G401 (cell line): ENCODE measurements around the gene CDAN1. TPM values are rescaled to one million over a fixed set of nuclear protein-coding genes. Genes with fewer than 3 reads are reported as not detected.
A peak's percentile ranks its signal among the peaks of the same experiment; 100 is the strongest.
"Not testable (repeated sequence)": the region's sequence is repeated elsewhere in the genome, so short reads cannot be mapped to it uniquely, and the experiment has no call there.

Experiments
- DNase-seq: peaks from one replicate; pipeline ENCODE4 v3.0.0-alpha.2; 2015; ENCODE audit warnings: low spot score
- in situ Hi-C: cut with HindIII; loops from 2 replicates; pipeline ENCODE4 v1.10.0; 2016; ENCODE audit warnings: low sequenced_read_pairs, mixed read lengths
- total RNA-seq: library from RNA; depleted of rRNA; stranded (reverse); fragments of >200 nt; shearing (Covaris generic); gene quantifications from 2 replicates; pipeline ENCODE4 v1.2.3, GENCODE V29; 2014; rRNA removed

CDAN1 gene, protein sequence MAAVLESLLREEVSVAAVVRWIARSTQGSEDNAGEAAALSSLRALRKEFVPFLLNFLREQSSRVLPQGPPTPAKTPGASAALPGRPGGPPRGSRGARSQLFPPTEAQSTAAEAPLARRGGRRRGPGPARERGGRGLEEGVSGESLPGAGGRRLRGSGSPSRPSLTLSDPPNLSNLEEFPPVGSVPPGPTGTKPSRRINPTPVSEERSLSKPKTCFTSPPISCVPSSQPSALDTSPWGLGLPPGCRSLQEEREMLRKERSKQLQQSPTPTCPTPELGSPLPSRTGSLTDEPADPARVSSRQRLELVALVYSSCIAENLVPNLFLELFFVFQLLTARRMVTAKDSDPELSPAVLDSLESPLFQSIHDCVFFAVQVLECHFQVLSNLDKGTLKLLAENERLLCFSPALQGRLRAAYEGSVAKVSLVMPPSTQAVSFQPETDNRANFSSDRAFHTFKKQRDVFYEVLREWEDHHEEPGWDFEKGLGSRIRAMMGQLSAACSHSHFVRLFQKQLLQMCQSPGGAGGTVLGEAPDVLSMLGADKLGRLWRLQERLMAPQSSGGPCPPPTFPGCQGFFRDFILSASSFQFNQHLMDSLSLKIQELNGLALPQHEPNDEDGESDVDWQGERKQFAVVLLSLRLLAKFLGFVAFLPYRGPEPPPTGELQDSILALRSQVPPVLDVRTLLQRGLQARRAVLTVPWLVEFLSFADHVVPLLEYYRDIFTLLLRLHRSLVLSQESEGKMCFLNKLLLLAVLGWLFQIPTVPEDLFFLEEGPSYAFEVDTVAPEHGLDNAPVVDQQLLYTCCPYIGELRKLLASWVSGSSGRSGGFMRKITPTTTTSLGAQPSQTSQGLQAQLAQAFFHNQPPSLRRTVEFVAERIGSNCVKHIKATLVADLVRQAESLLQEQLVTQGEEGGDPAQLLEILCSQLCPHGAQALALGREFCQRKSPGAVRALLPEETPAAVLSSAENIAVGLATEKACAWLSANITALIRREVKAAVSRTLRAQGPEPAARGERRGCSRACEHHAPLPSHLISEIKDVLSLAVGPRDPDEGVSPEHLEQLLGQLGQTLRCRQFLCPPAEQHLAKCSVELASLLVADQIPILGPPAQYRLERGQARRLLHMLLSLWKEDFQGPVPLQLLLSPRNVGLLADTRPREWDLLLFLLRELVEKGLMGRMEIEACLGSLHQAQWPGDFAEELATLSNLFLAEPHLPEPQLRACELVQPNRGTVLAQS
- 12.6 and 17.7 TPM in 2 replicates for total RNA-seq

DNA sequence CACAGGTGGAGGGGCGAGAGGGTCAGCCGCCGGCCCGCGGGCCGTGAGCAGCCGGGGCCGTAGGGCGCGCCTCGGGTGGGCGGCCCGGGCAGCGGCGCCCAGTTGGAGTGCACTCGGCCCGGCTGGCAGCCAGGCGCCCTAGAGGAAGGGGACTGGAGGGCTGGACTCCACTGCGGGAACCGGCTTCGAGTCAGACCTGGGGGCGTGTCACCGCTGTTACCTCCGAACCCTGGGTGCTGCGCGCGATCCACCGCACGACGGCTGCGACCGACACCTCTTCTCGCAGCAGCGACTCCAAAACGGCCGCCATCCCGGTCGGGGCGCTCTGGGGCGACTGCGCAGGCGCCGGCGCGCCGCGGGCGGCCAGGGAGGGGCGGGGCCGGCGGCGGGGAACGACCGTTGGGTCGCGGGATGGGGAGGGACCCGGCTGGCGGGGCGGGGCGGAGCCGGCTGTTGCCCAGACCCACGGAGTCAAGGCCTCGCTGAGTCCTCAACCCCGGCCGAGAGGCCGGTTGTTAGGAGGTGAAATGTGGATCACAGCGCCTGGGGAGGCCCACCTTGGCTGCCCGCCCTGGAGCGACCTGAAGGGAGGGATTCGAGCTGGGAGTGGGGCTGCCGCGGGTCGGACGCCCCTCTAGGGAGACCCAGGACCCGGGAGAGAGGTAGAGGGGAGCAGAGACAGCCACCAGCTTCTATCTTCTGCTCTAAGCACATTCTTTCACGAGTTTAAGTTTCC, at the start of gene CDAN1:
CDAN1 (minus strand) TSS at position 336 of the 736 bp plus-strand sequence; CDS start at position 310, 26 bp downstream.
- in situ Hi-C loops = no loop called here

GRCh38 chr15:42785569-42785968, 48.6 kb upstream of the CDAN1 start:
- in situ Hi-C loops = no loop called here
- DNase-seq = no peak

More for the DNA sequence above, at the start of gene CDAN1:
- DNase-seq = peak; percentile 79

DNA sequence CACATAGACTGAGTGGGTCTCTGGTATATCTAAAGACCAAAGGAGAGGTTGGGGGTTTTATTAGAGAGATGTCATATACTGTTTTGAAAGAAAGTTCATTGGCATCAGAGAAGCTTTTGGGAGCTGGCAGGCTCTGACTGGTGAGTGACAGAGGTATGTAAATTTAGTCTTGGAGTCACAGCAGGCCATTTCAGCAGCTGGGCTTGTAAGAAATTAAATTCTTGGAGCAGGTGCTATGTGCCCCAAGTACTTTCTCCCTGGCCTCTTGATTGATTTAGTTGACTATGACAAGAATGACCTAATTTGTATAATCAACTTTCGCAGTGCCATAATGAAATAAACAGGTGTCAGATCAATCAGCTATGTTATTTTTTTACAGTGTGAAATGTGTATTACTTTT, 47.8 kb upstream of the CDAN1 start:
- DNase-seq = no peak
- in situ Hi-C loops = no loop called here

- no peak for DNase-seq
- in situ Hi-C loops = no loop called here
Observed at GRCh38 chr15:42782716-42783115, 45.8 kb upstream of the CDAN1 start.

DNA sequence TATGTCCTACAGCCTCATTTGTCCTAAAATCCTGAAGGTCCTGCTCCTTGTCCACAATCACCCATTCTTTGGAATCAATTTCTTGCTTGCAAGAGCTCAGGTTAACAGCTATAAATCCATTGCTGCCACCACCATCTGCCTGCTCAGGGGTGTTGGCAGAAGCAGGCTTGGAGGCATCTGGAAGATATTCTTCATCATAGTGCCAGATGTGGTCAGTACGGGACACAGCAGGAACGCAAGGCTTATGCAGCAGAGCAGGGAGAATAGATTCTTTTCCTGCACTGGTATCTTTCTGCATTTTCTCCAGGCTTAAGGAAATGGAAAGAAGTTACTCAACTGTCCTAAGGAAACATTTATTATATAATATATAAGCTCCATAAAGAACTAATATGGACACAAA, 38.5 kb upstream of the CDAN1 start:
- DNase-seq = no peak
- in situ Hi-C loops = no loop called here

GRCh38 chr15:42772901-42773300, 36.0 kb upstream of the CDAN1 start:
- DNase-seq = no peak
- in situ Hi-C loops = no loop called here

DNA sequence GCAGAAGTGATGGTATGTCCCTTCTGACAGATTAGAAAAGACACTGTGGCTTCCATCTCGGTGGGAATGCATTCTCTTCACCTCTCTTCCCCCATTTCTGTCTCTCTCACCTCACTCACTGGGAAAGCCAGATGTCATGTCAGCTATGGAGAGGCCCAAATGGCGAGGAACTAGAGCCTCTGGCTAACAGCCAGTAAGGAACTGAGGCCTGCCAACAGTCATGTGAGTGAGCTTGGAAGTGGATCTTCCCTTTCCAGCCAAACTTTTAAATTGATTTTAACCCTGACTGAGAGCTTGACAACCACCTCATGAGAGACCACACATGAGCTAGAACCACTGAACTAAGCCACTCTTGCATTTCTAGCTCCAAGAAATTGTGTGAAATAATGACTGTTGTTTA, 35.2 kb upstream of the CDAN1 start:
- in situ Hi-C loops = no loop called here
- peak; percentile 47 for DNase-seq

DNA sequence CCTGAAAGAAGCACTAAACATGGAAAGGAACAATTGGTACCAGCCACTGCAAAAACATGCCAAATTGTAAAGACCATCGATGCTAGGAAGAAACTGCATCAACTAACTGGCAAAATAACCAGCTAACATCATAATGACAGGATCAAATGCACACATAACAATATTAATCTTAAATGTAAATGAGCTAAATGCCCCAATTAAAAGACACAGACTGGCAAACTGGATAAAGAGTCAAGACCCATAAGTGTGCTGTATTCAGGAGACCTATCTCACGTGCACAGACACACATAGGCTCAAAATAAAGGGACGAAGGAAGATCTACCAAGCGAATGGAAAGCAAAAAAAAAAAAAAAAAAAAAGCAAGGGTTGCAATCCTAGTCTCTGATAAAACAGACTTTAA, 29.2 kb upstream of the CDAN1 start:
- in situ Hi-C loops, DNase-seq: not testable (repeated sequence)

GRCh38 chr15:42764154-42764731, 27.3 kb upstream of the CDAN1 start:
- in situ Hi-C loops = not testable (repeated sequence)
- DNase-seq = peak; percentile 38

DNA sequence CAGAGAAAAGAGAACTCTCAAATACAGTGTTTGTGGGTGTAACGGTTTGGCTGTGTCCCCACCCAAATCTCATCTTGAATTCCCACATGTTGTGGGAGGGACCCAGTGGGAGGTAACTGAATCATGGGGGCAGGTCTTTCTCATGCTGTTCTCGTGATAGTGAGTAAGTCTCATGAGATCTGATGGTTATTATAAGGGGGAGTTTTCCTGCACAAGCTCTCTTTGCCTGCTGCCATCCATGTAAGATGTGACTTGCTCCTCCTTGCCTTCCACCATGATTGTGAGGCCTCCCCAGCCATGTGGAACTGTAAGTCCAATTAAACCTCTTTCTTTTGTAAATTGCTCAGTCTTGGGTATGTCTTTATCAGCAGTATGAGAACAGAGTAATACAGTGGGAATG, 24.9 kb upstream of the CDAN1 start:
- DNase-seq, in situ Hi-C loops: not testable (repeated sequence)

- no peak for DNase-seq
- in situ Hi-C loops = no loop called here
Observed at GRCh38 chr15:42760759-42761158, 23.8 kb upstream of the CDAN1 start.

GRCh38 chr15:42759093-42759492, 22.2 kb upstream of the CDAN1 start:
- no peak for DNase-seq

DNA sequence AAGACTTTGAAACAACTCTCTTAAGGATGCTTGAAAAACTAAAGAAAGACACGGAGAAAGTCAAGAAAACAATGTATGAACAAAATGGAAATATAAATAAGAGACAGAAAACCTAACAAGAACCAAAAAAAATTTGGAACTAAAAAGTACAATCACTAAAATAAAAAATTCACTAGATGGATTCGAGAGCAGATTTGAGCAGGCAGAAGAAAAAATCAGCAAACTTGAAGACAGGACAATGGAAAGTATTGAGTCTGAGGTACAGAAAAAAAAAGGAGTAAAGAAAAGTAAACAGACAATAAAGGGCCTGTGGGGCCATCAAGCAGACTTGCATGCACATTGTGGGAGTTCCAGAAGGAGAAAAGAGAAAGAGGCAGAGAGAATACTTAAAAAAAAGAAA, 13.4 kb upstream of the CDAN1 start:
- no peak for DNase-seq
- in situ Hi-C loops = no loop called here

More at GRCh38 chr15:42759093-42759492, 22.2 kb upstream of the CDAN1 start:
- in situ Hi-C loops = no loop called here

GRCh38 chr15:42749266-42749665, 12.3 kb upstream of the CDAN1 start:
- in situ Hi-C loops = no loop called here
- DNase-seq = no peak

DNA sequence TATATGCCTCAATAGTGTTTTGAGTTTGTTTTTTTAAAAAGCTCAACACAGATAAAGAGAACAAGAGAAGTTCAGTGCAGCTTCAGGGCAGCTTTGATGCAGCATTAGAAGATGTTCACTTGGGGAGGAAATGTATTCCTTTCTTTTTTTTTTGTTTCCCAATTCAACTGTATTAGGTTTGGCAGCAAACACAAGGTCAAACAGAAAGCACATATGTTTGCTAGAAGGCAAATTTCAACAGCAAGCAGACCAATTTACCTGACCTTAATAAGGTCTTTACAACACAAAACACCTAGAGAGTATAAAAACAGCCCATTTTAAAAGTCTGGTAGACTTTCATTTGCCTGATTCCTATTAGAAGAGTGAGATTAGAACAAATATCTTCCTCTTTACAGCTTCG, 7.3 kb upstream of the CDAN1 start:
- DNase-seq = no peak
- in situ Hi-C loops = no loop called here

- DNase-seq = no peak
- in situ Hi-C loops = no loop called here
Observed at GRCh38 chr15:42742149-42742548, 5.2 kb upstream of the CDAN1 start.

GRCh38 chr15:42741710-42742109, 4.8 kb upstream of the CDAN1 start:
- no peak for DNase-seq
- in situ Hi-C loops = no loop called here

GRCh38 chr15:42737529-42738328, 801 bp upstream of the CDAN1 start:
- in situ Hi-C loops = no loop called here

More at GRCh38 chr15:42737529-42738328, 801 bp upstream of the CDAN1 start:
- no peak for DNase-seq
